Measurements from ENCODE around the gene EID2B. TPM values are rescaled to one million over a fixed set of nuclear protein-coding genes. Genes with fewer than 3 reads are reported as not detected.
A peak's percentile ranks its signal among the peaks of the same experiment; 100 is the strongest.

EID2B gene
- total RNA-seq, 1 donor, result 5.1 TPM

- no peak for TF ChIP-seq CTCF (IDR thresholded peaks at IDR 0.05; ENCODE audit: extremely low read depth, low read depth, low read length)
- Histone ChIP-seq H4K20me1 (ENCODE audit: insufficient read depth, low read length) (no peaks in the 10 kb centered on the region), H3K36me3 (ENCODE audit: insufficient read depth, low read length) (no peaks in the 10 kb centered on the region), H3K4me1 (ENCODE audit: insufficient read depth, low read length) (no peaks in the 10 kb centered on the region), H3K27ac (ENCODE audit: low read depth, low read length) (no peak overlapping the region), H3K79me2 (ENCODE audit: insufficient read depth, low read length) (no peaks in the 10 kb centered on the region), H3K4me3 (ENCODE audit: insufficient read depth, low read length) (no peak overlapping the region), H3K4me2 (ENCODE audit: insufficient read depth, low read length) (no peak overlapping the region), H3K9me3 (ENCODE audit: low read depth, low read length) (no peaks in the 10 kb centered on the region), H3K27me3 (ENCODE audit: insufficient read depth, low read length) (peaks cover 51% of the 10 kb centered on the region), H2AFZ (ENCODE audit: low read length) (no peak overlapping the region)
- DNase-seq (ENCODE audit: insufficient read length, low spot score, missing footprints), result peak; percentile 55
Measured at GRCh38 chr19:39509233-39509632, 23.4 kb downstream of the EID2B start.

DNA sequence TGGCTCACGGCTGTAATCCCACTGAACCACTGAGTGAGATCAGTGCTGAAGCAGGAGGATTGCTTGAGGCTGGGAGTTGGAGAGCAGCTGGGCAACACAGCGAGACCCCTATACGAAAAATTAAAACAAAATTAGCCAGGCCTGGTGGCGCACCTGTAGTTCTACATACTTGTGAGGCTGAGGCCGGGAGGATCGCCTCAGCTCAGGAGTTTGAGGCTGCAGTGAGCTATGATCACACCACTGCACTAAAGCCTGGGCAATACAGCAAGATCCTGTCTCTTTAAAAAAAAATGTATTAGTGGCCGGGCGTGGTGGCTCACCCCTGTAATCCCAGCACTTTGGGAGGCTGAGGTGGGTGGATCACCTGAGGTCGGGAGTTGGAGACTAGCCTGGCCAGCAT is 24.0 kb downstream of the EID2B start:
- TF ChIP-seq CTCF (IDR thresholded peaks at IDR 0.05; ENCODE audit: extremely low read depth, low read depth, low read length), result no peak
- no peak overlapping the region for H3K4me3 ChIP-seq (ENCODE audit: insufficient read depth, low read length)
- H4K20me1 ChIP-seq (ENCODE audit: insufficient read depth, low read length), result no peaks in the 10 kb centered on the region
- H3K27me3 ChIP-seq (ENCODE audit: insufficient read depth, low read length), result peaks cover 49% of the 10 kb centered on the region
- no peaks in the 10 kb centered on the region for H3K36me3 ChIP-seq (ENCODE audit: insufficient read depth, low read length)
- no peak overlapping the region for H3K4me2 ChIP-seq (ENCODE audit: insufficient read depth, low read length)
- H3K9me3 ChIP-seq (ENCODE audit: low read depth, low read length), result no peaks in the 10 kb centered on the region
- no peak overlapping the region for H3K27ac ChIP-seq (ENCODE audit: low read depth, low read length)
- no peaks in the 10 kb centered on the region for H3K4me1 ChIP-seq (ENCODE audit: insufficient read depth, low read length)
- no peak overlapping the region for H2AFZ ChIP-seq (ENCODE audit: low read length)
- H3K79me2 ChIP-seq (ENCODE audit: insufficient read depth, low read length), result no peaks in the 10 kb centered on the region
- no peak for DNase-seq (ENCODE audit: insufficient read length, low spot score, missing footprints)

- H3K36me3 ChIP-seq (ENCODE audit: insufficient read depth, low read length), result no peaks in the 10 kb centered on the region
- no peak overlapping the region for H3K27ac ChIP-seq (ENCODE audit: low read depth, low read length)
- H3K4me3 ChIP-seq (ENCODE audit: insufficient read depth, low read length), result peak overlapping the region; percentile 63
- no peaks in the 10 kb centered on the region for H3K79me2 ChIP-seq (ENCODE audit: insufficient read depth, low read length)
- H3K4me2 ChIP-seq (ENCODE audit: insufficient read depth, low read length), result peak overlapping the region; percentile 42
- no peaks in the 10 kb centered on the region for H4K20me1 ChIP-seq (ENCODE audit: insufficient read depth, low read length)
- TF ChIP-seq CTCF (IDR thresholded peaks at IDR 0.05; ENCODE audit: extremely low read depth, low read depth, low read length), result no peak
- H3K27me3 ChIP-seq (ENCODE audit: insufficient read depth, low read length), result peaks cover 46% of the 10 kb centered on the region
- no peaks in the 10 kb centered on the region for H3K4me1 ChIP-seq (ENCODE audit: insufficient read depth, low read length)
- H2AFZ ChIP-seq (ENCODE audit: low read length), result peak overlapping the region; percentile 20
- peak; percentile 62 for DNase-seq (ENCODE audit: insufficient read length, low spot score, missing footprints)
- H3K9me3 ChIP-seq (ENCODE audit: low read depth, low read length), result no peaks in the 10 kb centered on the region
Measured at GRCh38 chr19:39507715-39508364, 24.8 kb downstream of the EID2B start.

- Histone ChIP-seq H3K4me3 (ENCODE audit: insufficient read depth, low read length) (peak overlapping the region; percentile 63), H3K27ac (ENCODE audit: low read depth, low read length) (no peak overlapping the region), H3K27me3 (ENCODE audit: insufficient read depth, low read length) (peaks cover 41% of the 10 kb centered on the region), H3K9me3 (ENCODE audit: low read depth, low read length) (no peaks in the 10 kb centered on the region), H3K36me3 (ENCODE audit: insufficient read depth, low read length) (no peaks in the 10 kb centered on the region), H3K4me1 (ENCODE audit: insufficient read depth, low read length) (no peaks in the 10 kb centered on the region), H3K79me2 (ENCODE audit: insufficient read depth, low read length) (no peaks in the 10 kb centered on the region), H3K4me2 (ENCODE audit: insufficient read depth, low read length) (peak overlapping the region; percentile 42), H2AFZ (ENCODE audit: low read length) (peak overlapping the region; percentile 20), H4K20me1 (ENCODE audit: insufficient read depth, low read length) (no peaks in the 10 kb centered on the region)
- DNase-seq (ENCODE audit: insufficient read length, low spot score, missing footprints), result peak; percentile 96
- no peak for TF ChIP-seq CTCF (IDR thresholded peaks at IDR 0.05; ENCODE audit: extremely low read depth, low read depth, low read length)
Measured at GRCh38 chr19:39506944-39507714, 25.5 kb downstream of the EID2B start.

All from osteoblast (primary cell).